ENCODE results near the gene ZNF581.

The ZNF581 gene

GRCh38 chr19:55611300-55611982 is 32.0 kb upstream of the ZNF581 start:
- DNase-seq (ENCODE audit: low spot score): no peak

GRCh38 chr19:55611983-55612645 is 31.3 kb upstream of the ZNF581 start:
- DNase-seq (ENCODE audit: low spot score): no peak

GRCh38 chr19:55613396-55613795 is 30.1 kb upstream of the ZNF581 start:
- DNase-seq (ENCODE audit: low spot score): no peak

DNA sequence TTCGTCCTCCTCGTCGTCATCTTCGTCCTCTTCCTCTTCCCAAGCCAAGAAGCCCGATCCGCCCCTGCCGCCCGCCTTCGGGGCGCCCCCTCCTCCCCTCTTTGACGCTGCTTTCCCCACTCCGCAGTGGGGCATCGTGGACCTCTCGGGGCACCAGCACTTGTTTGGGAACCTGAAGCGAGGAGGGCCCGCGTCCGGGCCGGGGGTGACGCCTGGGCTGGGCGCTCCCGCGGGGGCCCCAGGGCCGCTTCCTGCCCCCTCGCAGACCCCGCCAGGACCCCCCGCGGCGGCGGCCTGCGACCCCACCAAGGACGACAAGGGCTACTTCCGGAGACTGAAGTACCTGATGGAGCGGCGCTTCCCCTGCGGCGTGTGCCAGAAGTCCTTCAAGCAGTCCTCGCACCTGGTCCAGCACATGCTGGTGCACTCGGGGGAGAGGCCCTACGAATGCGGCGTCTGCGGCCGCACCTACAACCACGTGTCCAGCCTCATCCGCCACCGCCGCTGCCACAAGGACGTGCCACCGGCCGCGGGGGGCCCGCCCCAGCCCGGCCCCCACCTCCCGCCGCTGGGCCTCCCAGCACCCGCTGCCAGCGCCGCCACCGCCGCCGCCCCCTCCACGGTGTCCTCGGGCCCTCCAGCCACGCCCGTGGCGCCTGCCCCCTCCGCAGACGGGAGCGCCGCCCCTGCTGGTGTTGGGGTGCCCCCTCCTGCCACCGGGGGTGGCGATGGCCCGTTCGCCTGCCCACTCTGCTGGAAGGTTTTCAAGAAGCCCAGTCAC is 29.3 kb upstream of the ZNF581 start:
- DNase-seq (ENCODE audit: low spot score): no peak

- no peak for DNase-seq (ENCODE audit: low spot score)
Observed at GRCh38 chr19:55614711-55615542, 28.5 kb upstream of the ZNF581 start.

GRCh38 chr19:55615543-55616394 is 27.7 kb upstream of the ZNF581 start:
- DNase-seq (ENCODE audit: low spot score): no peak

DNA sequence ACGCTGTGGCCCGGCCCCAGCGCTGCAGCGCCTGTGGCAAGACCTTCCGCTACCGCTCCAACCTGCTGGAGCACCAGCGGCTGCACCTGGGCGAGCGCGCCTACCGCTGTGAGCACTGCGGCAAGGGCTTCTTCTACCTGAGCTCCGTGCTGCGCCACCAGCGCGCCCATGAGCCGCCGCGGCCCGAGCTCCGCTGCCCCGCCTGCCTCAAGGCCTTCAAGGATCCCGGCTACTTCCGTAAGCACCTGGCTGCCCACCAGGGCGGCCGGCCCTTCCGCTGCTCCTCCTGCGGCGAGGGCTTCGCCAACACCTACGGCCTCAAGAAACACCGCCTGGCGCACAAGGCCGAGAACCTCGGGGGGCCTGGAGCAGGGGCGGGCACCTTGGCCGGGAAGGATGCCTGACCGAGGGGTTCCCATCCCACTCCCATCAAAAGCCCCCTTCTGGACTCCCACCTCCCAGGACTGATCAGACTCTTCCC is 27.0 kb upstream of the ZNF581 start:
- no peak for DNase-seq (ENCODE audit: low spot score)

DNA sequence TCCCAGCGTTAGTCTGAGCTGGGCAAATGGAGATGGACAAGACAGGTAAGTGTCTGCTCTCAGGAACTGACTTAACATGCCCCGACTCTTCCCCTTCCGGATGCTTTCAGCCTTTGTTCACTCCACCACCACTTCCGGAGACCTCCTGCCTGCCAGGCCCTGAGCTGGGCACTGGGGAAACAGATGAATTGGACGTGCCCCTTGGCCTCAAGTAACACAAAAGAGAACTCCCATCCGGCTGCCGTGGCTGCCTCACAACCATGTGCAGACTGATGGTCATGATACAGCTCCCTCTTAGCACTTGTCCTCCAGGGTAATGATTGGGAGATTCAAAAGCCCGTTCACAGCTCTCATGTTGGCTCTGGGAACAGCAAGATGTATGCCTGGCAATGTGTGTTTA is 26.0 kb upstream of the ZNF581 start:
- DNase-seq (ENCODE audit: low spot score): no peak

DNA sequence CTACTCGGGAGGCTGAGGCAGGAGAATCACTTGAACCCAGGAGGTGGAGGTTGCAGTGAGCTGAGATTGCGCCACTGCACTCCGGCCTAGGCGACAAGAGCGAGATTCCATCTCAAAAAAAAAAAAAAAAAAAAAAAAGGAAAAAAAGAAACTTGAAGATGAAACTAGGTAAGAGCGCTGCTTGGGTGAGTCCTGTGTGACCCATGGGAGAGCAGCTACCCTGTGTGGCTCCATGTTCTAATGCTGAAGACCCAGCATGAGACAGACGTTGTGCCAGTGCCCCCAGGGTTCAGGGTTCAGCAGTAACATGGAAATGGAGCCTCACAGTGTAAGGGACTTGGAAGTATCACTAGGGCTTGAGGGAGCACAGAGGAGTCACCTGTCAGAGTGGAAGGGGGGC is 25.0 kb upstream of the ZNF581 start:
- no peak for DNase-seq (ENCODE audit: low spot score)

DNA sequence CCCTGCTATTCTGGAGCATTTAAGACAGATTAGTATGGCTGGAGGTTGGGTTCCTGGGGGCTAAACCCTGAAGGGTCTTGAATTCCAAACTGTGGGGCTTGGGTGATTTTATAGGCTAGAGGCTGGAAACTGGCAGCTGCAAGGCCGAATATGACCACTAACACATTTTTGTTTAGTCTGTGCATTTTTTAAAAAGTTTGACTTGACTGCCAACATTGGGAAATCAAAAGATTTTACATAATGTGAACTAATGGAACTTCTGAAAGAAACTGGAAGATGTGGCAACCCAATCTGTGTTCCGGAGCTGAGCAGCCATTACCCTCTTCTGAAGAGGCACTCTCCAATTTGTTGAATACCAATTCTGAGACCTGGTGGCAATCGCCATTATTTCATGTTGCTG is 24.2 kb upstream of the ZNF581 start:
- DNase-seq (ENCODE audit: low spot score): no peak

- peak; percentile 17 for DNase-seq (ENCODE audit: low spot score)
Observed at GRCh38 chr19:55620410-55621204, 22.8 kb upstream of the ZNF581 start.

- DNase-seq (ENCODE audit: low spot score): no peak
Observed at GRCh38 chr19:55621205-55621672, 22.2 kb upstream of the ZNF581 start.

DNA sequence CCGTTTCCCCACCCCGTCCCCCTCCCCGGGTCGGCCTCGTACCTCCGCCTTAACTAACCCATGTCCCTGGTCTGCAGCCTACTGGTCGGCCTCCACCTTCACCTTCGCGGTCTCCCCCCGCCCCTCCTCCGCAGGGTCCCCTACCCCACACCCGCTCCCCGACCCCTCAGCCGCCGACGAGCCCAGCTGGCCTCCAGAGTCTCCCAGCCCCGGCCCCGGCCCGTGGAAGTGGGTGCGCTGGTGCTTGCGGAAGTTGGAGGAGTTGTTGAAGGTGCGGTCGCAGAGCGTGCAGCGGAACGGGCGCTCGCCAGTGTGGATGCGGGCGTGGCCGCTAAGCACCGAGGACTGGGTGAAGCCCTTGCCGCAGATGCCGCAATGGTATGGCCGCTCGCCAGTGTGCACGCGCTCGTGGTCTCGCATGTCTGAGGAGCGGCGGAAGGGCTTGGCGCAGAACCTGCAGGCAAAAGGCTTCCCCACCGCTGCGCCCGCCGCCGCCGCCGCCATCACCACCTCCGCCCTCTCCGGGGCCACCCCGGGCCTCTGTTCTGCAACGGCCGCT is 21.7 kb upstream of the ZNF581 start:
- DNase-seq (ENCODE audit: low spot score): no peak

- no peak for DNase-seq (ENCODE audit: low spot score)
Observed at GRCh38 chr19:55622242-55622969, 21.0 kb upstream of the ZNF581 start.

DNA sequence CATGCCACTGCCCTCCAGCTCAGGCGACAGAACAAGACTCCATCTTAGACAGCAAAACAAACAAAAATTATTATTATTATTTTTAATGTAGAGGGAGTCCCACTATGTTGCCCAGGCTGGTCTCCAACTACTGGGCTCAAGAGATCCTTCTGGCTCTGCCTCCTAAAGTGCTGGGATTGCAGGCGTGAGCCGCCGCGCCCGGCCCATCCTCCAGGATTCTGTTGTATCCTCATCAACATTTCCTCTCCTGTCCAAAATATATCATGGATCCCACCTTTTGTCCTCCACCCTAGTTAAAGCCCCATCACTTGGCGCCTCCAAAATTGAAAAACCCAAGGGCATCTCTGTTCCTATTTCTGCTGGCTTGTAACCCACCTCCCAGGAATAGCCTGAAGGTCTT is 20.3 kb upstream of the ZNF581 start:
- DNase-seq (ENCODE audit: low spot score): no peak

DNA sequence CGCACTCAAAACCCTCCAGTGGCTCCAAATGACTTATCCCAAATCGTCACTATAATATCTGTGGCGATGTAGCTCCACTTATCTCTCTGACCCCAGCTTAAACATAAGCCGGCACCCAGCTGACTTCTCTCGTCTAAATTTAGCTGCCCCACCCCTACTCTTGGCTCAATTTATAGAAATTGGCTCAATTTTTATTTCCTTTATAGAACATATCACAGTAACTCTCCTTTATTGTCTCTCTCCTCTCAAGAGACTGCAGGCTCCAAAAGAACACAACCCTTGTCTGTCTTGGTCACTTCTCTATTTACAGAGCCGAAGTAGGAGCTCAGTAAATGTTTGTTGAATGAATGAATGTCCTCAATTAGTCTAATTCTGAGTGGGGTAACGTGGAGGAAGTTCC is 19.9 kb upstream of the ZNF581 start:
- no peak for DNase-seq (ENCODE audit: low spot score)

DNA sequence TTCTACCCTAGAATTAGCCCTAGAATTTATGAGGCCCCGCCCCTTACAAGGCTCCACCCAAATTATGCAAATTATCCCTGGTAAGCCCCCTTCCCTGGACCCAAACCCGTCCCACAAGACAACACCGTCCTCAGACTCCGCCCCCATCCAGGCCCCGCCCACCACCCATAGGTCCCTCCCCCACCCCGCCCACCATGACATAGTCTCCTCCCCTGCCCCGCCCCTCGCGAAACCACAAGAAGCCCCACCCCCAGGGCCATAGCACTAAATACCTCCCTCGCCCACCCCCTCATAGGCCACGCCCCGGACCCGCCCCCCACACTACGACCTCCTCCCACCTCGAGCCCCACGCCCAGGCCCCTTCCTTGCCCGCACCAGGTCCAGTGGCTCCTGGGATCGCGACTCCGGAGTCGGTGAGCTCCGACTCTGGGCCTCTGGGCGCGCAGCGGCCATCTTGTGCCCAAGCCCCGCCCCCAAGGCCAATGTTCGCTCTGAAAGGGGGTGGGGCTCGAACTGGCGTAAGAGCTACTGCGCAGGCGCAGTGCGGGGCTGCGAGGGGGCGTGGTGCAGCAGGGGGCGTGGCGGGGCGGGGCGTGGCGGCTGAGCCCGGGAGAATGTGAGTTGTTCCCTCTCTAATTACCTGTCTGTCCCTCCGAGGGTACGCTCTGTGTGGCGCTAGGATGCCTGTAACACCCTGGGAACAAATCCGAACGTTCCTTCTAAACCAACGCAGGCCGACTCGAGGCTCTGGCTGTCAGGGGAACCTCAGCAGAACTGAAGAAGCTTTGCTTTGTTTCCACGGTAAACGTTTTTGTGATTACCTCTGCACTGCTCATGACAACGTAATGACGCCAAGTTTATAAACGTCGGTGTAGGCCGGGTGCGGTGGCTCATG is 19.1 kb upstream of the ZNF581 start, which contains the start of gene ZNF784:
Gene ZNF784, minus strand, starts transcription at position 458 of the 895 bp plus-strand sequence. Its CDS starts 5 bp downstream, at position 453.
- peak; percentile 90 for DNase-seq (ENCODE audit: low spot score)

- no peak for DNase-seq (ENCODE audit: low spot score)
Observed at GRCh38 chr19:55625004-55625326, 18.5 kb upstream of the ZNF581 start.
